ENCODE results near the gene RIOK1.

- no peak for TF ChIP-seq CTCF (IDR thresholded peaks at IDR 0.05; ENCODE audit: poor library complexity)
- no peak for TF ChIP-seq EZH2phosphoT487 (IDR thresholded peaks at IDR 0.05; ENCODE audit: low read depth, severe bottlenecking, unreplicated experiment)
- TF ChIP-seq EZH2 (IDR thresholded peaks at IDR 0.05; ENCODE audit: borderline replicate concordance) = no peak
Measured at GRCh38 chr6:7414811-7415210, 25.2 kb downstream of the RIOK1 start.

Measured in hepatocyte (in vitro differentiated cells).